ENCODE data around the gene COA5.

DNA sequence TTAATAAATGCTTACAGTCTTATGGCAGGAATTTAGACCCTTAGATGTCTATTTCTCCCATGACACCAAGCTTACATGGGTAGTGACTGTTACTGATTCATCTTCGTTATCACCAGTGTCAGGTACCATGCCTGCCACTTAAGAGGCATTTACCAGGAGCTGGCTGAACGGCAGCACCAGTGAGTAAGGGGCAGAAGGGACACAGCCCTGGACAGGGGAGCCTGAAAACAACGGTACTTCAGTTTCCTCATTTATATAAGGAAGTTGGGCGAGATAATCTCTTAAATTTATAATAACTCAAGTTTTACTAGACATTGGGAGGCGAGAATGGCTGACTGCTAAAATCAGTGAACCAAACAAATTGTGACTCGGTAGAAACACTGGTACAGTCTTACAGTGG, 1.2 kb downstream of the COA5 start:
- TF ChIP-seq, protein P1, sequence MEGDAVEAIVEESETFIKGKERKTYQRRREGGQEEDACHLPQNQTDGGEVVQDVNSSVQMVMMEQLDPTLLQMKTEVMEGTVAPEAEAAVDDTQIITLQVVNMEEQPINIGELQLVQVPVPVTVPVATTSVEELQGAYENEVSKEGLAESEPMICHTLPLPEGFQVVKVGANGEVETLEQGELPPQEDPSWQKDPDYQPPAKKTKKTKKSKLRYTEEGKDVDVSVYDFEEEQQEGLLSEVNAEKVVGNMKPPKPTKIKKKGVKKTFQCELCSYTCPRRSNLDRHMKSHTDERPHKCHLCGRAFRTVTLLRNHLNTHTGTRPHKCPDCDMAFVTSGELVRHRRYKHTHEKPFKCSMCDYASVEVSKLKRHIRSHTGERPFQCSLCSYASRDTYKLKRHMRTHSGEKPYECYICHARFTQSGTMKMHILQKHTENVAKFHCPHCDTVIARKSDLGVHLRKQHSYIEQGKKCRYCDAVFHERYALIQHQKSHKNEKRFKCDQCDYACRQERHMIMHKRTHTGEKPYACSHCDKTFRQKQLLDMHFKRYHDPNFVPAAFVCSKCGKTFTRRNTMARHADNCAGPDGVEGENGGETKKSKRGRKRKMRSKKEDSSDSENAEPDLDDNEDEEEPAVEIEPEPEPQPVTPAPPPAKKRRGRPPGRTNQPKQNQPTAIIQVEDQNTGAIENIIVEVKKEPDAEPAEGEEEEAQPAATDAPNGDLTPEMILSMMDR (IDR thresholded peaks at IDR 0.05) = no peak
- TF ChIP-seq ZFX (IDR thresholded peaks at IDR 0.05; ENCODE audit: borderline replicate concordance) = no peak

Measured in 22Rv1 (cell line).